Peyer's patch (tissue), 4 donors: ENCODE results near the gene IST1. TPM values are rescaled to one million over a fixed set of nuclear protein-coding genes. Genes with fewer than 3 reads are reported as not detected.

ENCODE experiments used
- DNase-seq, 3 donors: peaks; one replicate each; pipeline ENCODE4 v3.0.0-alpha.2; 2017 to 2019
- H3K27ac ChIP-seq, 4 donors: fragments of 200-600 bp; sonication (generic); one replicate each; pipeline ENCODE4 v1.5.1; 2016 to 2019
- H3K27me3 ChIP-seq, 2 donors: fragments of 200-600 bp; sonication (generic); one replicate each; pipeline ENCODE4 v1.5.1; 2019
- H3K36me3 ChIP-seq, 3 donors: fragments of 200-600 bp; sonication (generic); one replicate each; pipeline ENCODE4 v1.5.1; 2016 to 2019
- H3K4me1 ChIP-seq, 4 donors: fragments of 200-600 bp; sonication (generic); one replicate each; pipeline ENCODE4 v1.5.1; 2016 to 2019
- H3K4me3 ChIP-seq, 4 donors: fragments of 200-600 bp; sonication (generic); 1 replicate in 3 of 4; 2 replicates in 1 of 4; pipeline ENCODE4 v1.5.1; 2016 to 2019; ENCODE audit warnings: mild to moderate bottlenecking in 1 of 4
- H3K9me3 ChIP-seq, 4 donors: fragments of 200-600 bp; sonication (generic); one replicate each; pipeline ENCODE4 v1.5.1; 2016 to 2019; ENCODE audit warnings: mild to moderate bottlenecking in 1 of 4
- CTCF ChIP-seq, 6 experiments: fragments of 450-650 bp in 4 of 6; fragments of 200-600 bp in 2 of 6; sonication (generic) in 1 of 6; IDR thresholded peaks; one replicate each; pipeline ENCODE4 v1.5.1; 2017 to 2019; ENCODE audit warnings: antibody characterized with exemption in 6 of 6, mild to moderate bottlenecking in 3 of 6, moderate library complexity in 1 of 6
- POLR2A ChIP-seq, 2 donors: fragments of 450-650 bp; IDR thresholded peaks; one replicate each; pipeline ENCODE4 v1.5.1; 2017; ENCODE audit warnings: antibody characterized with exemption in 2 of 2, mild to moderate bottlenecking in 2 of 2, moderate library complexity in 2 of 2
- total RNA-seq, 4 donors: library from RNA; depleted of rRNA; stranded (reverse); fragments of >200 nt; gene quantifications; one replicate each; pipeline ENCODE4 v1.1.0, GENCODE V29; 2016

Gene IST1
- total RNA-seq, 4 donors from 2014 or later: 228 to 274 (median 261) TPM

- DNase-seq: no peak
- TF ChIP-seq CTCF (IDR thresholded peaks at IDR 0.05) (no peak), POLR2A (IDR thresholded peaks at IDR 0.05) (no peak)
- H3K4me1 ChIP-seq: peaks cover 0 to 10% (median 4%) of the 10 kb centered on the region in 4 donors
- H3K9me3 ChIP-seq: no peaks in the 10 kb centered on the region
- H3K4me3 ChIP-seq: no peak overlapping the region
- H3K36me3 ChIP-seq: peaks cover 0 to 63% (median 0%) of the 10 kb centered on the region in 3 donors
- H3K27me3 ChIP-seq: no peaks in the 10 kb centered on the region
- H3K27ac ChIP-seq: peak overlapping the region in 1 of 4 donors; percentile 62
Measured at GRCh38 chr16:71851746-71852145, 43.6 kb upstream of the IST1 start.

- Histone ChIP-seq H3K9me3 (no peaks in the 10 kb centered on the region), H3K27me3 (no peaks in the 10 kb centered on the region), H3K27ac (peak overlapping the region in 1 of 4 donors; percentile 62), H3K36me3 (peaks cover 0 to 63% (median 0%) of the 10 kb centered on the region in 3 donors), H3K4me3 (no peak overlapping the region), H3K4me1 (peaks cover 0 to 6% (median 2%) of the 10 kb centered on the region in 4 donors)
- no peak for DNase-seq
- no peak for TF ChIP-seq POLR2A (IDR thresholded peaks at IDR 0.05)
- no peak for TF ChIP-seq CTCF (IDR thresholded peaks at IDR 0.05)
Measured at GRCh38 chr16:71852158-71852557, 43.2 kb upstream of the IST1 start.

- no peak for TF ChIP-seq CTCF (IDR thresholded peaks at IDR 0.05)
- no peak for TF ChIP-seq POLR2A (IDR thresholded peaks at IDR 0.05)
- H3K36me3 ChIP-seq: peaks cover 0 to 63% (median 0%) of the 10 kb centered on the region in 3 donors
- no peaks in the 10 kb centered on the region for H3K27me3 ChIP-seq
- H3K9me3 ChIP-seq: no peaks in the 10 kb centered on the region
- peaks cover 0 to 2% (median 1%) of the 10 kb centered on the region in 4 donors for H3K4me1 ChIP-seq
- H3K4me3 ChIP-seq: no peak overlapping the region
- DNase-seq: no peak
- peak overlapping the region in 1 of 4 donors; percentile 62 for H3K27ac ChIP-seq
Measured at GRCh38 chr16:71852561-71852960, 42.8 kb upstream of the IST1 start.

GRCh38 chr16:71853413-71853812 lies 41.9 kb upstream of the IST1 start:
- Histone ChIP-seq H3K36me3 (peaks cover 0 to 57% (median 0%) of the 10 kb centered on the region in 3 donors), H3K9me3 (no peaks in the 10 kb centered on the region), H3K27me3 (no peaks in the 10 kb centered on the region), H3K4me3 (no peak overlapping the region), H3K4me1 (peaks cover 0 to 2% (median 0%) of the 10 kb centered on the region in 4 donors), H3K27ac (peak overlapping the region in 2 of 4 donors; percentile 25 to 62)
- peak in 2 of 3 donors; percentile 67 to 72 for DNase-seq
- no peak for TF ChIP-seq CTCF (IDR thresholded peaks at IDR 0.05)
- TF ChIP-seq POLR2A (IDR thresholded peaks at IDR 0.05): no peak

- no peak overlapping the region for H3K4me3 ChIP-seq
- no peak for DNase-seq
- H3K4me1 ChIP-seq: peaks cover 0 to 2% (median 0%) of the 10 kb centered on the region in 4 donors
- no peaks in the 10 kb centered on the region for H3K9me3 ChIP-seq
- no peak for TF ChIP-seq POLR2A (IDR thresholded peaks at IDR 0.05)
- no peak for TF ChIP-seq CTCF (IDR thresholded peaks at IDR 0.05)
- H3K36me3 ChIP-seq: peaks cover 0 to 54% (median 0%) of the 10 kb centered on the region in 3 donors
- no peaks in the 10 kb centered on the region for H3K27me3 ChIP-seq
- peak overlapping the region in 1 of 4 donors; percentile 62 for H3K27ac ChIP-seq
Measured at GRCh38 chr16:71854369-71854948, 40.9 kb upstream of the IST1 start.
